HepG2 (cell line): ENCODE data around the gene INPP5K. TPM values are rescaled to one million over a fixed set of nuclear protein-coding genes. Genes with fewer than 3 reads are reported as not detected.

Experiments used
- AKAP8 ChIP-seq: sonication (generic); formaldehyde crosslinking; IDR thresholded peaks from 2 replicates; pipeline ENCODE4 v1.5.1; 2020; ENCODE audit warnings: mild to moderate bottlenecking, missing genetic modification reagents
- CREM ChIP-seq, 2 experiments: sonication (generic) in 1 of 2; formaldehyde crosslinking in 1 of 2; IDR thresholded peaks; 2 replicates each; pipeline versions ENCODE4 v1.4.0 to v1.6.1; 2016 to 2020; ENCODE audit warnings: antibody characterized with exemption in 1 of 2, mild to moderate bottlenecking in 1 of 2, missing genetic modification reagents in 1 of 2
- GABPB1 ChIP-seq: IDR thresholded peaks from 2 replicates; pipeline ENCODE4 v1.6.1; 2016; ENCODE audit warnings: mild to moderate bottlenecking, missing genetic modification reagents, moderate library complexity, missing compliant biosample characterization
- GATAD1 ChIP-seq: IDR thresholded peaks from 2 replicates; pipeline ENCODE4 v1.6.1; 2016; ENCODE audit warnings: missing genetic modification reagents, missing compliant biosample characterization
- ISL2 ChIP-seq: sonication (generic); formaldehyde crosslinking; IDR thresholded peaks from 2 replicates; pipeline ENCODE4 v1.5.0; 2020; ENCODE audit warnings: missing genetic modification reagents
- MED13 ChIP-seq: sonication (generic); formaldehyde crosslinking; IDR thresholded peaks from 2 replicates; pipeline ENCODE4 v1.5.0; 2020; ENCODE audit warnings: missing genetic modification reagents
- MXD1 ChIP-seq: sonication (generic); formaldehyde crosslinking; IDR thresholded peaks from 2 replicates; pipeline ENCODE4 v1.4.0; 2020; ENCODE audit warnings: mild to moderate bottlenecking, missing genetic modification reagents
- RBM22 ChIP-seq: fragments of 200-400 bp; formaldehyde crosslinking; optimal IDR thresholded peaks from 2 replicates; pipeline ENCODE3; 2017; ENCODE audit warnings: mild to moderate bottlenecking, low read length, moderate library complexity
- SOX6 ChIP-seq, 2 experiments: fragments of 450-650 bp in 1 of 2; sonication (generic) in 1 of 2; formaldehyde crosslinking in 1 of 2; IDR thresholded peaks; 2 replicates each; pipeline versions ENCODE4 v1.4.0 to v1.6.1; 2017 to 2020; ENCODE audit warnings: antibody characterized with exemption in 1 of 2, mild to moderate bottlenecking in 1 of 2, missing genetic modification reagents in 1 of 2
- SRF ChIP-seq: IDR thresholded peaks from 2 replicates; pipeline ENCODE4 v1.6.1; 2011; ENCODE audit warnings: mild to moderate bottlenecking, low read depth, low read length, moderate library complexity
- ZBTB37 ChIP-seq: sonication (generic); formaldehyde crosslinking; IDR thresholded peaks from 2 replicates; pipeline ENCODE4 v1.4.0; 2020; ENCODE audit warnings: mild to moderate bottlenecking, missing genetic modification reagents
- ZFP90 ChIP-seq: sonication (generic); formaldehyde crosslinking; IDR thresholded peaks from 2 replicates; pipeline ENCODE4 v1.8.0; 2022; ENCODE audit warnings: missing genetic modification reagents, mild to moderate bottlenecking, inconsistent platforms, borderline replicate concordance
- ZNF230 ChIP-seq: sonication (generic); formaldehyde crosslinking; IDR thresholded peaks from 2 replicates; pipeline ENCODE4 v1.4.0; 2020; ENCODE audit warnings: mild to moderate bottlenecking, missing genetic modification reagents
- ZNF441 ChIP-seq: sonication (generic); formaldehyde crosslinking; IDR thresholded peaks from 2 replicates; pipeline ENCODE4 v1.7.0; 2021; ENCODE audit warnings: missing genetic modification reagents, borderline replicate concordance
- ZNF609 ChIP-seq: sonication (generic); formaldehyde crosslinking; IDR thresholded peaks from 2 replicates; pipeline ENCODE4 v1.4.0; 2020; ENCODE audit warnings: mild to moderate bottlenecking, missing genetic modification reagents, borderline replicate concordance
- ZNF660 ChIP-seq: sonication (generic); formaldehyde crosslinking; IDR thresholded peaks from 2 replicates; pipeline ENCODE4 v1.5.1; 2020; ENCODE audit warnings: mild to moderate bottlenecking, low read depth, missing genetic modification reagents, borderline replicate concordance
- polyA plus RNA-seq, 8 experiments: library from polyadenylated mRNA; depleted of rRNA in 3 of 8; stranded (reverse) in 7 of 8; unstranded in 1 of 8; fragments of >200 nt; fragmentation: Illumina TruSeq in 4 of 8; extraction: Trizol in 4 of 8; gene quantifications; 2 replicates each; pipeline versions ENCODE4 v1.2.1 to v1.2.3, GENCODE V29; 2011 to 2016; ENCODE audit warnings: low read depth in 4 of 8, missing spikeins in 1 of 8, mixed read lengths in 1 of 8; ENCODE audit not compliant: insufficient read depth in 1 of 8
- total RNA-seq, 5 experiments: library from RNA; depleted of rRNA; stranded (reverse); fragments of >200 nt; fragmentation: Illumina TruSeq; extraction: Trizol; gene quantifications; 2 replicates each; pipeline ENCODE4 v1.2.3, GENCODE V29; 2016; ENCODE audit warnings: low read depth in 1 of 5
- TF ChIP-seq, protein P1 (sequence below): sonication (generic); formaldehyde crosslinking; IDR thresholded peaks from 2 replicates; pipeline ENCODE4 v1.8.0; 2022; ENCODE audit warnings: mild to moderate bottlenecking, missing genetic modification reagents; ENCODE audit not compliant: insufficient replicate concordance
- TF ChIP-seq, protein P2 (sequence below): sonication (generic); formaldehyde crosslinking; conservative IDR thresholded peaks from 2 replicates; pipeline ENCODE4 v1.4.0; 2020; ENCODE audit warnings: missing genetic modification reagents

The INPP5K gene
- total and polyA plus RNA-seq, 2 of the 13 experiments (the other 11 are each of a cell fraction or from before 2014, with no cell fraction given), result 4.8 to 9.6 TPM

GRCh38 chr17:1516388-1517161 is at the start of gene INPP5K (continued):
- TF ChIP-seq AKAP8 (CRISPR knock-in tag), result peak; percentile 68; the same call in 1 of the 2 replicates
- peak; percentile 98; the same call in 1 of the 2 replicates for TF ChIP-seq MXD1 (CRISPR knock-in tag)
- TF ChIP-seq, protein P1, sequence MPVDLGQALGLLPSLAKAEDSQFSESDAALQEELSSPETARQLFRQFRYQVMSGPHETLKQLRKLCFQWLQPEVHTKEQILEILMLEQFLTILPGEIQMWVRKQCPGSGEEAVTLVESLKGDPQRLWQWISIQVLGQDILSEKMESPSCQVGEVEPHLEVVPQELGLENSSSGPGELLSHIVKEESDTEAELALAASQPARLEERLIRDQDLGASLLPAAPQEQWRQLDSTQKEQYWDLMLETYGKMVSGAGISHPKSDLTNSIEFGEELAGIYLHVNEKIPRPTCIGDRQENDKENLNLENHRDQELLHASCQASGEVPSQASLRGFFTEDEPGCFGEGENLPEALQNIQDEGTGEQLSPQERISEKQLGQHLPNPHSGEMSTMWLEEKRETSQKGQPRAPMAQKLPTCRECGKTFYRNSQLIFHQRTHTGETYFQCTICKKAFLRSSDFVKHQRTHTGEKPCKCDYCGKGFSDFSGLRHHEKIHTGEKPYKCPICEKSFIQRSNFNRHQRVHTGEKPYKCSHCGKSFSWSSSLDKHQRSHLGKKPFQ, result peak; percentile 43
- TF ChIP-seq MED13 (CRISPR knock-in tag), result peak; percentile 25; the same call in 1 of the 2 replicates
- TF ChIP-seq GATAD1 (CRISPR knock-in tag), result peak; percentile 93
- TF ChIP-seq RBM22, result peak; percentile 94
- TF ChIP-seq GABPB1, result peak; percentile 96
- TF ChIP-seq, protein P2, sequence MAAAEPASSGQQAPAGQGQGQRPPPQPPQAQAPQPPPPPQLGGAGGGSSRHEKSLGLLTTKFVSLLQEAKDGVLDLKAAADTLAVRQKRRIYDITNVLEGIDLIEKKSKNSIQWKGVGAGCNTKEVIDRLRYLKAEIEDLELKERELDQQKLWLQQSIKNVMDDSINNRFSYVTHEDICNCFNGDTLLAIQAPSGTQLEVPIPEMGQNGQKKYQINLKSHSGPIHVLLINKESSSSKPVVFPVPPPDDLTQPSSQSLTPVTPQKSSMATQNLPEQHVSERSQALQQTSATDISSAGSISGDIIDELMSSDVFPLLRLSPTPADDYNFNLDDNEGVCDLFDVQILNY (CRISPR knock-in tag), result peak; percentile 31; the same call in 1 of the 2 replicates
- TF ChIP-seq SOX6 (IDR thresholded peaks at IDR 0.05), result no peak
- no peak for TF ChIP-seq SOX6 (CRISPR knock-in tag; IDR thresholded peaks at IDR 0.05)
- peak; percentile 66 for TF ChIP-seq CREM (IDR thresholded peaks at IDR 0.05)
- no peak for TF ChIP-seq CREM (CRISPR knock-in tag; IDR thresholded peaks at IDR 0.05)
- TF ChIP-seq ZNF609 (CRISPR knock-in tag), result no peak
- TF ChIP-seq ZNF441, result peak; percentile 60; the same call in 1 of the 2 replicates
- TF ChIP-seq ZFP90 (CRISPR knock-in tag), result peak; percentile 31; the same call in 1 of the 2 replicates
- TF ChIP-seq ZBTB37 (CRISPR knock-in tag), result no peak
- no peak for TF ChIP-seq SRF
- TF ChIP-seq ZNF660 (CRISPR knock-in tag), result no peak
- TF ChIP-seq ISL2, result 0 out of 2 replicates have a peak, but pooled peaks have one; percentile 50
- TF ChIP-seq ZNF230, result 0 out of 2 replicates have a peak, but pooled peaks have one; percentile 25
